ENCODE results near the gene NRXN3. TPM values are rescaled to one million over a fixed set of nuclear protein-coding genes. Genes with fewer than 3 reads are reported as not detected.

NRXN3 gene
- total RNA-seq, 1 donor: 2.5 TPM

DNA sequence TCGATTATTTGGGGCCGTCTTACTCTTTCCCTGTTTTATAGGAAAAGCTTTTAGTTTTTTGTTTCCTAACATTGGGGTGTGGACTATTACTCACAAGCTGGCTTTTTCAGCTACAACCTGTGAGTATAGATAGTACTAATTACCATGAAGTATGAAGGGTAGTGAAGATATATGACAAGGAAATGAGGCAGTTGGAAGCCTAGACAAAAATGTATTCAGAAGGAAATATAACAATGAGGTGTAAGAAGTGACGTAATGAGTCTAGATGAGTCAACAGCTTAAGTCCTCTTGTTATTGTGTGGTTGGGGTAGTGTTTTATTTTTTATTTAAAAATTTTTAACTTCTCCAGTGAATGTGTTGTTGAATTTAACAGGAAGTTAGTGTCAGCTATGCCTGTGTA lies 804.5 kb downstream of the NRXN3 start:
- no peaks in the 10 kb centered on the region for H3K27me3 ChIP-seq (ENCODE audit: insufficient read depth, low read length)
- no peak overlapping the region for H3K27ac ChIP-seq (ENCODE audit: low read depth, low read length)
- H2AFZ ChIP-seq (ENCODE audit: low read length): no peak overlapping the region
- DNase-seq (ENCODE audit: insufficient read length, low spot score, missing footprints): no peak
- H3K9me3 ChIP-seq (ENCODE audit: low read depth, low read length): no peaks in the 10 kb centered on the region
- H3K4me2 ChIP-seq (ENCODE audit: insufficient read depth, low read length): no peak overlapping the region
- TF ChIP-seq, protein P1, sequence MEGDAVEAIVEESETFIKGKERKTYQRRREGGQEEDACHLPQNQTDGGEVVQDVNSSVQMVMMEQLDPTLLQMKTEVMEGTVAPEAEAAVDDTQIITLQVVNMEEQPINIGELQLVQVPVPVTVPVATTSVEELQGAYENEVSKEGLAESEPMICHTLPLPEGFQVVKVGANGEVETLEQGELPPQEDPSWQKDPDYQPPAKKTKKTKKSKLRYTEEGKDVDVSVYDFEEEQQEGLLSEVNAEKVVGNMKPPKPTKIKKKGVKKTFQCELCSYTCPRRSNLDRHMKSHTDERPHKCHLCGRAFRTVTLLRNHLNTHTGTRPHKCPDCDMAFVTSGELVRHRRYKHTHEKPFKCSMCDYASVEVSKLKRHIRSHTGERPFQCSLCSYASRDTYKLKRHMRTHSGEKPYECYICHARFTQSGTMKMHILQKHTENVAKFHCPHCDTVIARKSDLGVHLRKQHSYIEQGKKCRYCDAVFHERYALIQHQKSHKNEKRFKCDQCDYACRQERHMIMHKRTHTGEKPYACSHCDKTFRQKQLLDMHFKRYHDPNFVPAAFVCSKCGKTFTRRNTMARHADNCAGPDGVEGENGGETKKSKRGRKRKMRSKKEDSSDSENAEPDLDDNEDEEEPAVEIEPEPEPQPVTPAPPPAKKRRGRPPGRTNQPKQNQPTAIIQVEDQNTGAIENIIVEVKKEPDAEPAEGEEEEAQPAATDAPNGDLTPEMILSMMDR (IDR thresholded peaks at IDR 0.05; ENCODE audit: extremely low read depth, low read depth, low read length): no peak
- no peak overlapping the region for H3K4me3 ChIP-seq (ENCODE audit: insufficient read depth, low read length)
- H3K79me2 ChIP-seq (ENCODE audit: insufficient read depth, low read length): no peaks in the 10 kb centered on the region
- H4K20me1 ChIP-seq (ENCODE audit: insufficient read depth, low read length): no peaks in the 10 kb centered on the region
- no peaks in the 10 kb centered on the region for H3K36me3 ChIP-seq (ENCODE audit: insufficient read depth, low read length)
- H3K4me1 ChIP-seq (ENCODE audit: insufficient read depth, low read length): peaks cover 4% of the 10 kb centered on the region

DNA sequence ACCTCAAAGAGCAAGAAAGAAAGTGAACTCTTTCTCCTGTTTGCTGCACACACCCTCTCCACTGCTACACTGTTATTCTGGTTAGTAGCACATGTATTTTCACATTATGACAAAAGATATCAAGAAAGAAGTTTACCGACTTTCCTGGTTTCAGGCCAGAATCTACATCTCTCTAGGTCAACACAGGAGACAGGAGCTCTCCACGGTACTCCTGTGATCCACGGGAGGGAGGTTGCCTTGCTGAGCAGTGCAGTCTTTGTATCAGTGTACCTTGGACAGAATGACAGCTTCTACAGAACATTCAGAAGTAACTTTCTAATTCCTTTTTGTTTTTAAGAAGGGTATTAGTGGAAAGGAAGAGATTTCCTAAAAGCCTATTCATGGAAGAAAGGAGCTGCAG lies 805.6 kb downstream of the NRXN3 start:
- no peaks in the 10 kb centered on the region for H3K4me1 ChIP-seq (ENCODE audit: insufficient read depth, low read length)
- no peaks in the 10 kb centered on the region for H3K36me3 ChIP-seq (ENCODE audit: insufficient read depth, low read length)
- H3K4me3 ChIP-seq (ENCODE audit: insufficient read depth, low read length): no peak overlapping the region
- H4K20me1 ChIP-seq (ENCODE audit: insufficient read depth, low read length): no peaks in the 10 kb centered on the region
- no peak overlapping the region for H3K4me2 ChIP-seq (ENCODE audit: insufficient read depth, low read length)
- H3K27me3 ChIP-seq (ENCODE audit: insufficient read depth, low read length): no peaks in the 10 kb centered on the region
- H3K79me2 ChIP-seq (ENCODE audit: insufficient read depth, low read length): no peaks in the 10 kb centered on the region
- H3K27ac ChIP-seq (ENCODE audit: low read depth, low read length): no peak overlapping the region
- no peak overlapping the region for H2AFZ ChIP-seq (ENCODE audit: low read length)
- no peaks in the 10 kb centered on the region for H3K9me3 ChIP-seq (ENCODE audit: low read depth, low read length)
- TF ChIP-seq, protein P1 (IDR thresholded peaks at IDR 0.05; ENCODE audit: extremely low read depth, low read depth, low read length): no peak
- DNase-seq (ENCODE audit: insufficient read length, low spot score, missing footprints): no peak

DNA sequence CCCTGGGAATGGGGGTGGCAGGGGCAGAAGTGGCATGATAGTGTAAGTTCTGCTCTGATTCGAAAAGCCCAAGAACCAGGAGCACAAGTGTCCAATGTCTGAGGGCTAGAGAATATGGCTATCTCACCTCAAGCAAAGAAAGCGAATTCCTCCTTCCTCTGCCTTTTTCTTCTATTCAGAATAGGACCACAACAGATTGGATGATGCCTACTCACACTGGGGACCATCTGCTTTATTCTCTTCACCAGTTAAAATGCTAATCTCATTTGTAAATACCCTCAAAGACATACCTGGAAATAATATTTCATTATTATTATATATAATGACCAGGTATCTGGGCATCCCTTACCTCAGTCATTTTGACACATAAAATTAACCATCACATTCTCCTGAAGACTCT lies 808.7 kb downstream of the NRXN3 start:
- Histone ChIP-seq H3K27ac (ENCODE audit: low read depth, low read length) (no peak overlapping the region), H4K20me1 (ENCODE audit: insufficient read depth, low read length) (no peaks in the 10 kb centered on the region), H3K9me3 (ENCODE audit: low read depth, low read length) (no peaks in the 10 kb centered on the region), H2AFZ (ENCODE audit: low read length) (no peak overlapping the region), H3K4me2 (ENCODE audit: insufficient read depth, low read length) (no peak overlapping the region), H3K79me2 (ENCODE audit: insufficient read depth, low read length) (no peaks in the 10 kb centered on the region), H3K4me1 (ENCODE audit: insufficient read depth, low read length) (peaks cover 3% of the 10 kb centered on the region), H3K27me3 (ENCODE audit: insufficient read depth, low read length) (no peaks in the 10 kb centered on the region), H3K36me3 (ENCODE audit: insufficient read depth, low read length) (no peaks in the 10 kb centered on the region), H3K4me3 (ENCODE audit: insufficient read depth, low read length) (no peak overlapping the region)
- TF ChIP-seq, protein P1 (IDR thresholded peaks at IDR 0.05; ENCODE audit: extremely low read depth, low read depth, low read length): no peak
- no peak for DNase-seq (ENCODE audit: insufficient read length, low spot score, missing footprints)

DNA sequence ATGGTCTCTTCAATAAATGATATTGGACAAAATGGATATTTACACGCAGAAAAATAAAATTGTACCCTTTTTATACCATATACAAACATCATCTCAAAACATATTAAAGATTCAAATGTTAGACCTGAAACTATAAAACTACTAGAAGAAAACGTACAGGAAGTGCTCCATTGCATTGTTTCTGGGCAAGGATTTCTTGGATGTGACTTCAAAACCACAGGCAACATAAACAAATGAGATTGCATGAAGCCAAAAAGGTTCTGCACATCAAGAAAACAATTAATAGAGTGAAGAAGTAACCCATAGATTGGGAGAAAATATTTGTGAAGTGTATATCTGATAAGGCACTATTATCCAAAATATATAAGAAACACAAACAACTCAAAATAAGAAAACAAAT lies 812.4 kb downstream of the NRXN3 start:
- DNase-seq (ENCODE audit: insufficient read length, low spot score, missing footprints): no peak
- Histone ChIP-seq H3K36me3 (ENCODE audit: insufficient read depth, low read length) (no peaks in the 10 kb centered on the region), H3K4me1 (ENCODE audit: insufficient read depth, low read length) (peaks cover 3% of the 10 kb centered on the region), H3K4me2 (ENCODE audit: insufficient read depth, low read length) (no peak overlapping the region), H4K20me1 (ENCODE audit: insufficient read depth, low read length) (no peaks in the 10 kb centered on the region), H3K9me3 (ENCODE audit: low read depth, low read length) (no peaks in the 10 kb centered on the region), H3K79me2 (ENCODE audit: insufficient read depth, low read length) (no peaks in the 10 kb centered on the region), H3K27me3 (ENCODE audit: insufficient read depth, low read length) (no peaks in the 10 kb centered on the region), H3K4me3 (ENCODE audit: insufficient read depth, low read length) (no peak overlapping the region), H2AFZ (ENCODE audit: low read length) (no peak overlapping the region), H3K27ac (ENCODE audit: low read depth, low read length) (peak overlapping the region; percentile 47)
- TF ChIP-seq, protein P1 (IDR thresholded peaks at IDR 0.05; ENCODE audit: extremely low read depth, low read depth, low read length): no peak

Data from osteoblast (primary cell).